Neuron (in vitro differentiated cells): ENCODE results near the gene PKD2L1.

Source experiments
- H2AFZ ChIP-seq: one replicate; pipeline ENCODE4 v1.6.1; 2013; ENCODE audit warnings: low read depth, mild to moderate bottlenecking, inconsistent platforms, low read length, moderate library complexity
- H3K27me3 ChIP-seq: one replicate; pipeline ENCODE4 v1.6.1; 2013; ENCODE audit warnings: low read length; ENCODE audit not compliant: insufficient read depth
- H3K36me3 ChIP-seq: one replicate; pipeline ENCODE4 v1.6.1; 2013; ENCODE audit warnings: low read length; ENCODE audit not compliant: insufficient read depth
- H3K4me1 ChIP-seq: one replicate; pipeline ENCODE4 v1.6.1; 2013; ENCODE audit warnings: low read length; ENCODE audit not compliant: insufficient read depth
- H3K4me3 ChIP-seq: 2 replicates; pipeline ENCODE4 v1.5.1; 2013; ENCODE audit warnings: mild to moderate bottlenecking, low read length, moderate library complexity
- H3K9me3 ChIP-seq: one replicate; pipeline ENCODE4 v1.6.1; 2013; ENCODE audit warnings: low read length

PKD2L1 gene

DNA sequence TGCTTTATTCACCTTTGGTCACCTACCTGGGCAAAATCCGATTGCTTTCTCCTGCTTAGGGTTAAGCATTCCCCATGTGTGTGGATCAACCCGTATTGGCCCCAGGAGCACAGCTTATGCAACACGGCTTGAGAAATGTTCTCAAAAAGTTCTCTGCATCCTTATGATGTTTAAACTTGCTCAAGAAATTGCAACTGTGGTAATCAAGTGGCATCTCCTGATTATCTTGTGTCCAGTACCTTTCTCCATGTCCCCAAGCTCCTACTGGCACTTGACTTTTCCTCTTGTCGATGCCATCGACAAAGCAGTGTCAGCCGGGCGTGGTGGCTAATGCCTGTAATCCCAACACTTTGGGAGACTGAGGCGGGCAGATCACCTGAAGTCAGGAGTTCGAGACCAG lies 4.7 kb upstream of the PKD2L1 start:
- H3K36me3 ChIP-seq: no peaks in the 10 kb centered on the region
- peaks cover 12% of the 10 kb centered on the region for H3K27me3 ChIP-seq
- H3K4me1 ChIP-seq: peaks cover 16% of the 10 kb centered on the region
- H2AFZ ChIP-seq: no peak overlapping the region
- no peak overlapping the region for H3K4me3 ChIP-seq
- H3K9me3 ChIP-seq: no peaks in the 10 kb centered on the region

DNA sequence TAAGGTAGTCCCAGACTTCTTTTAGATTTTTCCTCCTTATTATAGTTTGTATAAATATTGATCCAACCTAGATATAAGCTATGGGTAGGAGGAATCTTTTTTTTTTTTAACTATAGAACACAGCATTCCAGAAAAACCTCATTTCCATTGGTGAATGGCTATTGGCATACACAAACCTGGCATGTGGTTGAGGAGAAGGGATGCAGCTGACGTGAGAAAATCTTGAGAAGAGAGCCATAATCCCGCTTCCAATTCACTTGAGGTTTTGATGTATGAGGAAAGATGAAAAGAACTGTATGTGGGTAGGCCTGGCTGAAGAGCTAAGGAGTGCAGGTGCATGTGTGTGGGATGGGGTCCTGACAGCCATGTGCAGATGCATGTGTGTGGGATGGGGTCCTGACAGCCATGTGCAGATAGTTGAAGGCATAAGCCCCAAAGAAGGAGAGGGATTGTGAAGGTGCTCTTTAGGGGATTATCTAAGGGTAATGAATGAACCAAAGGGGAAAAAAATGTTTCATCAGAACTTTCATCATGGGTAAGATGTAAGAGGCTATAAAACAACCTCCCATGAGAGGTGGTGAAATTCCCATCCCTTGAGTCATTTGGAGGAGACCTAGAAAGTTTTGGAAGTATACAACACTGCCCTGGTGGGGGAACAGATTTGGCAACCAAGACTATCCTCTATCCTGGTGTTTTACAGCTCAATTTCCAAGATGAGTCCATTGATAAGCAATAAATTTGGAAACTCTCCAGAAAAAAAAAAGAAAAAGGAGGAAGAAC lies 3.8 kb upstream of the PKD2L1 start:
- H3K36me3 ChIP-seq: no peaks in the 10 kb centered on the region
- peaks cover 12% of the 10 kb centered on the region for H3K27me3 ChIP-seq
- no peak overlapping the region for H2AFZ ChIP-seq
- H3K9me3 ChIP-seq: no peaks in the 10 kb centered on the region
- H3K4me1 ChIP-seq: peaks cover 16% of the 10 kb centered on the region
- no peak overlapping the region for H3K4me3 ChIP-seq

GRCh38 chr10:100333106-100333505 lies 3.1 kb upstream of the PKD2L1 start:
- Histone ChIP-seq H3K4me1 (peaks cover 16% of the 10 kb centered on the region), H3K36me3 (no peaks in the 10 kb centered on the region), H3K9me3 (no peaks in the 10 kb centered on the region), H2AFZ (no peak overlapping the region), H3K4me3 (no peak overlapping the region), H3K27me3 (peaks cover 15% of the 10 kb centered on the region)

DNA sequence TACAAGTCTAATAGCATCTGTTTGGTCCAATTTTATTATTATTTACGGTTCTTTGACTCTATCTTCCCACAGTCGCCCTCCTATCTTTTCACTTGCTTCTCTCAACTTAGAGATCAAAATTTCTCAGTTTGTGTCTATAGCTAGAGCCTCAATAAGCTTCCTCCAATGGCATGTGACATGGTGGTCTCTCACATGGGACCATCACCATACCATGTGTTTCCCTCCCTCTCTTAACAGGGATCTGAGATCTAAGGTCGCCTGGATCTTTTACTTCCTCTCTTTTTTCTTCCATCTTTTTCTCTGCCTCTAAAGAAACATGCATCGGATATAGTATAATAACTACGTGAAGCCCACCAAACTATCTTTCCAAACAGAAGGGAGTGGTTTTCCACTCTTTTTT lies 1.8 kb downstream of the PKD2L1 start:
- no peak overlapping the region for H2AFZ ChIP-seq
- H3K36me3 ChIP-seq: no peaks in the 10 kb centered on the region
- peaks cover 40% of the 10 kb centered on the region for H3K27me3 ChIP-seq
- H3K4me3 ChIP-seq: no peak overlapping the region
- H3K4me1 ChIP-seq: peaks cover 7% of the 10 kb centered on the region
- no peaks in the 10 kb centered on the region for H3K9me3 ChIP-seq

DNA sequence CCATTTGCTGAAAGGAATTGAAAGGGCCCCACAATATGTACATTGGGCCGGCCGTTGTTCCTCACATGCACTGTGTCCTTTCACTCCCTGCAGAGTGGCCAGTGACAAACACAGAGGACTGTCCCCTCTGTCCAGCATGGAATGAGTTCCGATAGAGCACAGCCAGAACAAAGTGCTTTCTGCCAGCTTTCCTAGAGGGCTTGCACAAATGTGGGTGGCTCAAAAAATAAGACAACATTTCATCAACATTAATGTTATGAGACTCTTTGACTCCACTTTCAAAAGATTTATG lies 2.4 kb downstream of the PKD2L1 start:
- Histone ChIP-seq H3K4me3 (no peak overlapping the region), H2AFZ (no peak overlapping the region), H3K9me3 (no peaks in the 10 kb centered on the region), H3K4me1 (peaks cover 2% of the 10 kb centered on the region), H3K36me3 (no peaks in the 10 kb centered on the region), H3K27me3 (peaks cover 40% of the 10 kb centered on the region)

DNA sequence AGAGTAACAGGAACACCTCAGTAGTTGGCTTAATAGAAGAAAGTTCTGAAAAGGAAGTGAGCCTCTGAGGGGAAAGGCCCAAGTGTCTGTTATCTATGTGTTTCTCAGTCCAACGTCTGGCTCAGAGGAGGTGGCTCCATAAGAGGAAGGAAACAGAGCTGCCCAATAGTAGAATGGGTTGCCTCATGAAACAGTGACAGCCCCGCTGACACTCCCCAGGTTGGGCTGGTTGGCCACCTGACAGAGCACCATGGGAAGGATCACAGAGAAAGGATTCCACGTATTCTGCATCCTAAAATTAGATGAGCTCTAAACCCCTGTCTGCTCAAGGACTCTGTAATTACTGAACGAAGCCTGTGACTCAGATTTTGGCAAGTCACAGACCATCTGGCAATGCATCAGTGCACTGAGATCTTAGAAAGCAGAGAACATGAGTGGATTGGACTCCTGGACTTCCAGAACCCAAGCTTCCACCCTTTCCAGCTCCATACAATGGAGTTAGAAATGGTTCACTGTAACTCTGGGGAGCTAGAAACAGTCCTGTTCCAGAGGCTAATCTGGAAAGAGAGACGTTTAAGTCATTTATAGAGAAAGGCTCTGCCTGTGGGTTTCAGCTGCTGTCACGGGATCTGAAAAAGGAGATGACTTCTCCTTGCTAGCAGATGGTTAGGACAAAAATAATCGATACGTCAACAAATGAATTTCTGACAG lies 2.9 kb downstream of the PKD2L1 start:
- no peaks in the 10 kb centered on the region for H3K4me1 ChIP-seq
- H3K4me3 ChIP-seq: no peak overlapping the region
- no peaks in the 10 kb centered on the region for H3K36me3 ChIP-seq
- H2AFZ ChIP-seq: no peak overlapping the region
- H3K27me3 ChIP-seq: peaks cover 40% of the 10 kb centered on the region
- no peaks in the 10 kb centered on the region for H3K9me3 ChIP-seq

- Histone ChIP-seq H3K4me1 (no peaks in the 10 kb centered on the region), H3K27me3 (peaks cover 32% of the 10 kb centered on the region), H2AFZ (no peak overlapping the region), H3K4me3 (no peak overlapping the region), H3K36me3 (no peaks in the 10 kb centered on the region), H3K9me3 (no peaks in the 10 kb centered on the region)
These were observed 4.9 kb downstream of the PKD2L1 start for GRCh38 chr10:100325158-100325557.

- Histone ChIP-seq H3K4me1 (no peaks in the 10 kb centered on the region), H3K9me3 (no peaks in the 10 kb centered on the region), H3K27me3 (peaks cover 6% of the 10 kb centered on the region), H3K4me3 (no peak overlapping the region), H2AFZ (no peak overlapping the region), H3K36me3 (no peaks in the 10 kb centered on the region)
These were observed 10.2 kb downstream of the PKD2L1 start for GRCh38 chr10:100319707-100320402.

DNA sequence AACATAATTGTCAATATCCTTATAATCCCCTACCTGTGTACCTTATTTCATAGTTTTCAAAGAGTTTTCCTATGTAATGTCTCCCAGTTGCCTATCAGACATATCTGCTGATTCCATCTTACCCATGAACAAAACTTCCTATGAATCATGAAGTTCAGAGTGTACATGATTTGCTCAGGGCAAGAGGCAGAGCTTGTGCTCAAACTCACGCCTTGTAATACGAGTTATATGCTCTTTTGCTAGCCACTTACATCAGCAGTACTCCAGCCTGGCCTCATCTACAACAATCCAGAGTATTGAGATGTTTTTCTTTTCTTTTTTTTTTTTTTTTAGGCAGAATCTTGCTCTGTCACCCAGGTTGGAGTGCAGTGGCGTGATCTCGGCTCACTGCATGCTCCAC lies 11.8 kb downstream of the PKD2L1 start:
- Histone ChIP-seq H3K4me1 (no peaks in the 10 kb centered on the region), H2AFZ (no peak overlapping the region), H3K36me3 (no peaks in the 10 kb centered on the region), H3K9me3 (no peaks in the 10 kb centered on the region), H3K27me3 (peaks cover 4% of the 10 kb centered on the region), H3K4me3 (no peak overlapping the region)

DNA sequence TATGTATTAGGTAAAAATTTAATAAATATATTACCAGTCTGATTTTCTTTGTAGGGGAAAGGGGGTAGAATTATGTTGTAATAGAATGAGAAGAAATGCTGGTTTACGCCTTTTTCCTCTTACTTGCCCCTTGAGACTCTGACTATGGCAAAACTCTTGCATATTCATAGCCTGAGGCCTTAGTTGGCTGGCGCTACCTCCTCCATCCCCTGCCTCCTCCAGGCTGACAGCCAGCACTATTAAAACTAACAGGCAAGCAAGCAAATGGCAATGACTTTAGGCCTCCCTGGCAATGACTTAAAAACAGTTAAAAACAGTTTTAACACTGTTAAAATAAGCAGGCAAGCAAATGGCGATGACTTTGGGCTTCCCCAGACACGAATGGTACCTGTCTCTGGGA lies 14.4 kb downstream of the PKD2L1 start:
- Histone ChIP-seq H3K4me1 (no peaks in the 10 kb centered on the region), H3K36me3 (no peaks in the 10 kb centered on the region), H3K9me3 (no peaks in the 10 kb centered on the region), H2AFZ (no peak overlapping the region), H3K4me3 (no peak overlapping the region), H3K27me3 (peaks cover 13% of the 10 kb centered on the region)

DNA sequence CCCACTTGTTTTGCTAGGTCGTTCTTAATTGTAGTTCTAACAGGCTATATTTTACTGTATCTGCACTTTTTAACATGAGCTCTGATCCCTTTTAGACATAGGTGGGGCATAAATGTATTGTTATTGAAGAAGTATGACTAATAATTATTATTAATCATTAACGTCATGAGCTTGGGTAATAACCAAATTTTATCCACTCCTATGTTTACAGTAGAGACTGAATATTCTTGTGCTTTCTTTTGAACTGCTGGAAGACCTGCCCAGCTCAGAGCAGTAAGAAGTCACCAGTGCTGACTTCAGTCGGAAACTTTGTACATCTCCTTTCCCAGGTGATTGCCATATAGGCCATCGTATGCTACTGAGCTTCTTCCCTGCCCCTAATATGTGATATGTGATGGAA lies 18.7 kb downstream of the PKD2L1 start:
- no peaks in the 10 kb centered on the region for H3K9me3 ChIP-seq
- no peaks in the 10 kb centered on the region for H3K4me1 ChIP-seq
- no peak overlapping the region for H3K4me3 ChIP-seq
- H3K27me3 ChIP-seq: peaks cover 11% of the 10 kb centered on the region
- H2AFZ ChIP-seq: no peak overlapping the region
- no peaks in the 10 kb centered on the region for H3K36me3 ChIP-seq

DNA sequence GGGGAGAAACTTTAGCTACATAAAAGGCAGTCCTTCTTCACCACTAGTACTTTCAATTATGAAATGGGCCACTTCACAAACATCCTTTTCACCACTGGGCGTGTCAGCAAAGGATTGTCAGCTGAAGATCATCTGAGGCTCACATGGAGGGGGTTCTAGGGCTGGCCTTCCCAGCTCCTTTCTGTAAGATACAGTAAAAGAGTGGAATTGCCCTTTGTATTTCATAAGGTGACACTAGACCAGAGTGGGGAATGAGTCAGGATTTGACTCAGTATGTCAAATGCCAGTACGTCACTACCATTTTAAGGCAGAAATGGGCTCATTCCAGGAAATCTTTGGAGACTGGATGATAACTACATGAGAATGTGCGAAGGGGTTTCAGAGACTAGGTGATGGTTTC lies 22.3 kb downstream of the PKD2L1 start:
- H3K36me3 ChIP-seq: no peaks in the 10 kb centered on the region
- no peaks in the 10 kb centered on the region for H3K9me3 ChIP-seq
- H3K27me3 ChIP-seq: peaks cover 7% of the 10 kb centered on the region
- no peak overlapping the region for H3K4me3 ChIP-seq
- H2AFZ ChIP-seq: no peak overlapping the region
- H3K4me1 ChIP-seq: no peaks in the 10 kb centered on the region

DNA sequence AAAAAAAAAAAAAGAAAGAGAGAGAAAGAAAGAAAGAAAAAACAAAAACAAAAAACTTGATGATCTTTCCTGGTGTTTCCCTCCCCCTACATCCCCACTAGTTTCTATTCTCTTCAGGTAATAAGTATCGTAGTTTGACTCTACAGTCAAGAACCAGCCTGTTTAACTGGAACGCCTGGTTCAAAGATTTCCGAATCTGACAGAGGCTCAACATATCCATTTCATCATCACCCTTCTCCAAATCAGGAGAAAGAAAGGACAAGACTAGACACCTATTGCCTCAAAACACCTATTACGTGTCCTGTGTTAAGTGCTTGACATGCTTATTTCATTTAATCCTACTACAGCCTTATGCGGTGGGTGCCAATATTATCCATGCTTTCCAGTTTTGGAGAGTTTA lies 23.2 kb downstream of the PKD2L1 start:
- Histone ChIP-seq H3K4me1 (no peaks in the 10 kb centered on the region), H3K27me3 (peaks cover 5% of the 10 kb centered on the region), H3K9me3 (no peaks in the 10 kb centered on the region), H2AFZ (no peak overlapping the region), H3K4me3 (no peak overlapping the region), H3K36me3 (no peaks in the 10 kb centered on the region)
